ENCODE measurements around the gene TFDP3.

- TF ChIP-seq, protein P1, sequence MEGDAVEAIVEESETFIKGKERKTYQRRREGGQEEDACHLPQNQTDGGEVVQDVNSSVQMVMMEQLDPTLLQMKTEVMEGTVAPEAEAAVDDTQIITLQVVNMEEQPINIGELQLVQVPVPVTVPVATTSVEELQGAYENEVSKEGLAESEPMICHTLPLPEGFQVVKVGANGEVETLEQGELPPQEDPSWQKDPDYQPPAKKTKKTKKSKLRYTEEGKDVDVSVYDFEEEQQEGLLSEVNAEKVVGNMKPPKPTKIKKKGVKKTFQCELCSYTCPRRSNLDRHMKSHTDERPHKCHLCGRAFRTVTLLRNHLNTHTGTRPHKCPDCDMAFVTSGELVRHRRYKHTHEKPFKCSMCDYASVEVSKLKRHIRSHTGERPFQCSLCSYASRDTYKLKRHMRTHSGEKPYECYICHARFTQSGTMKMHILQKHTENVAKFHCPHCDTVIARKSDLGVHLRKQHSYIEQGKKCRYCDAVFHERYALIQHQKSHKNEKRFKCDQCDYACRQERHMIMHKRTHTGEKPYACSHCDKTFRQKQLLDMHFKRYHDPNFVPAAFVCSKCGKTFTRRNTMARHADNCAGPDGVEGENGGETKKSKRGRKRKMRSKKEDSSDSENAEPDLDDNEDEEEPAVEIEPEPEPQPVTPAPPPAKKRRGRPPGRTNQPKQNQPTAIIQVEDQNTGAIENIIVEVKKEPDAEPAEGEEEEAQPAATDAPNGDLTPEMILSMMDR (IDR thresholded peaks at IDR 0.05; ENCODE audit: low read depth, low read length, missing input control): no peak
- TF ChIP-seq RAD21 (IDR thresholded peaks at IDR 0.05) (no peak), REST (IDR thresholded peaks at IDR 0.05) (no peak), ZBTB33 (IDR thresholded peaks at IDR 0.05) (no peak), YY1 (IDR thresholded peaks at IDR 0.05) (no peak), JUND (IDR thresholded peaks at IDR 0.05) (no peak), HNF4G (IDR thresholded peaks at IDR 0.05) (no peak), EGR1 (IDR thresholded peaks at IDR 0.05; ENCODE audit: low read depth in 2 of 2) (no peak)
- TF ChIP-seq, protein P2, sequence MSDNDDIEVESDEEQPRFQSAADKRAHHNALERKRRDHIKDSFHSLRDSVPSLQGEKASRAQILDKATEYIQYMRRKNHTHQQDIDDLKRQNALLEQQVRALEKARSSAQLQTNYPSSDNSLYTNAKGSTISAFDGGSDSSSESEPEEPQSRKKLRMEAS (IDR thresholded peaks at IDR 0.05): no peak
Measured at GRCh38 chrX:133179500-133179899, 38.7 kb downstream of the TFDP3 start.
